H4 (cell line): ENCODE data around the gene MINDY4. TPM values are rescaled to one million over a fixed set of nuclear protein-coding genes. Genes with fewer than 3 reads are reported as not detected.

Experiments
- DNase-seq: peaks from one replicate; pipeline ENCODE4 v3.0.0-alpha.2; 2015; ENCODE audit warnings: low spot score
- total RNA-seq: library from RNA; depleted of rRNA; stranded (reverse); fragments of >200 nt; shearing (Covaris generic); gene quantifications from 2 replicates; pipeline ENCODE4 v1.2.3, GENCODE V29; 2014; rRNA removed

Gene MINDY4
- 6.9 and 7.5 TPM in 2 replicates for total RNA-seq

DNA sequence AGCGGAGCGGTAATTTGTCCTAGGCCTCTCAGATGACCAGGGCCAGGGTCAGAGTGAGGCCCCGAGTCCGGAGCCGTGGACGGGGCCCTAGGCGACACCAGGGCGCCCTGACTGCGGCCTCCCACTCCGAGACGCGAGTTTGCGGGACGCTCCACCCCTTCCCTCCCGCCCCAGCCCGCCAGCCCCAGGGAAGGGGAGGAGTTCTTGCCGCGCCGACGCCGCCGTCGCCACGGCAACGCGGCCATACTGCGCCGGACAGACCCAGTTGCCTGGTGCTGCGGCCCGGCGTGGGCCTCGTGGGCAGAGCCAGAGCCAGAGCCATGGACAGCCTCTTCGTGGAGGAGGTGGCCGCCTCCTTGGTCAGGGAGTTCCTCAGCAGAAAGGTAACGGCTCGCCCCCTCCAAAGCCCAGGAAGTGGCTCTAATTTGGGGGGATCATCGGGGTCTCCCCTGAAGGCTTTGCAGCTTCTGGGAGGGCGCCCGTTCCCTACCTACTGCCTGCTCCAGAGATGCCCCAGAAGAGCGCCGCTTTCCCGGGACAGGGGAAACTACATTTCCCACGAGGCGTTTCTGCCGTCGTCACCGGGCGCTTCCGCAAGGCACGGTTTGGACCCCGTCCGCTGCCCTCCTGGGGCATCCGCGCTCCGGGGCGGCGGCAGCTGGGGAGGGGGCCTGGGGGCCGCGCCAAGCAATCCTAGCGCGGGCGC, at the start of gene MINDY4:
TSS of gene MINDY4 (plus strand) at position 244 of the 706 bp plus-strand sequence. CDS start at position 321, 77 bp downstream.
- DNase-seq: peak; percentile 87

DNA sequence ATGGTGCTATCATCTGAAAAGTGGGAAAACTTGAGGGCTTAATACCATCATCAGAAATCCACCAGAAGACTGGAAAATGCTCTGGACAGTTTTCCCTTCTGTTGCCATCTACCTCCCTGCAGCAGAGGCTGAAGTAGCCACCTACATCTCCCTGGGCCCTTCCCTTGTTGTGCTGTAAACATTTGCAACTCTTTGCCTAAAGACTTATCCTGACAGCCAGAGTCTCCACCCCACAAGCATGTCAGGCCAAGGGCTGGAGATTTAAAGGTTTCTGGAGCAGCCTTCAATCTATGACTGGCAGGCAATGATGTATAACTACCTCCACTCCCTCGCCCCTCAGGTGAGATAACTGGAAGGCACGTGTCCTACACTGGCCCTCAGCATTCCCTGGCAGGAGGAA, 49.0 kb upstream of the MINDY4 start:
- DNase-seq: no peak

DNA sequence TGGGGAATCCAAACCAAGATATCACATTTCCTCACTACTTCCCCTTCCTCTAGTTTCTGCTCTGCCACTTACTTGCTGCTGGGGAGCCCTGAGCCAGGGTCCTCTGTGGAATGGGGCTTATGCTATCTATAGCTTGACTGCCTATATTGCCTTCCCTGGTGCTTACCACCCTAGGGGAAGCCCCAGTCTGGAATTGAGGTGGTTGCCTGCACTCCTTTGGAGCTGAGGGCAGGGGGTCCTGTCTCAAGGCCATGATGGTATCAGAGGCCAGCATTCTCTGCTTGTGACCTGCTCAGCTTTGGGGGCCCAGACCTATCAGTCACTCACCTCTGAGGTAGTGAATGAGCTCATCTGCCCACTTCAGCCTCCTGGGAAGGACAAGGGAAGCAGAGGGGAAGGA, 48.5 kb upstream of the MINDY4 start:
- DNase-seq: no peak

DNA sequence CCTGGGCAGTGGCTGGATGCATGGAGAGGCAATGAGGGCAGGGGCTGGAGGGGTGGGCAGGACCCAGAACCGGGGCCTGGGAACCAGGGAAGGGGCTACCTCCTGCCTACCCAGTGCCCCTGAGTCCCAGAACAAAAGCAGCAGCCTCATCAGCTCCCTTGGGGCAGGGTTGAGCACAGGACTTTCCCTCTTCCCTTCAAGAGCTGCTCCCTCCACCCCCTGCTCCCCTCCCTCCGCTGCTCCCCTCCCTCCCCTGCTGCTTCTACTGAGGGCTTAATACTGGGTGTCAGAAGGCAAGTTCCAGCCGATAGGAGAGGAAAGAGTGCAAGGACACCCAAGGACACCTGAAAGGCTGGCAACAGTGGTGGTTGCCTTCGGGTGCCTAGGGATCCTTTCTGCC, 47.4 kb upstream of the MINDY4 start:
- DNase-seq: no peak

DNA sequence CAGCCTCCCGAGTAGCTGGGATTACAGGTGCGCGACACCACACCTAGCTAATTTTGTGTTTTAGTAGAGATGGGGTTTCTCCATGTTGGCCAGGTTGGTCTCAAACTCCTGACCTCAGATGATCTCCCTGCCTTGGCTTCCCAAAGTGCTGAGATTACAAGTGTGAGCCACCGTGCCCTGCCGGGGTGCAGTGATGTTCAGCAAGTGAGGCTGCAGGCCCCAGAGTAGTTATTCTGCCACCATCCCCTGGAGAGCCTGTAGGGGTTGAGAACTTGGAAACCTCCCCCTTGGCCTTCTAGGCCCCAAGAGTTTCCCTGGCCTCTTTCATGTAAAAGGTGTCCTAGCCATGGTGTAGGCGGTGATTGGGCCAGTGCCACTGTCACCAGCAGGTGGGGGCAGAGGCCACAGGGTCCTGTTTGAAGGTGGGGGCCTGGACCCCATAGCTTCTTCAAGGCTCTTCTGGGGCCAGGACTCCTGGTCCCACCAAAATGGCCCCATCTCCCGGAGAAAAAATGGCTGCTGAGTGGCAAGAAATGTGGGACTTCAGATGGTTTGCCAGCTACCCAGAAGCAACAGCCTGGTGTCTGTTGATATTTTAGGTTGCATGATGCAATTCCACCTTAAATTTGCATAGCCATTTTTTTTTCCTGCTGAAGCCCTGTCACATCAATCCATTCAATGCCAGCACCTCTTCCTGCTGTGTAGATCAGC, 44.8 kb upstream of the MINDY4 start:
- DNase-seq: no peak

DNA sequence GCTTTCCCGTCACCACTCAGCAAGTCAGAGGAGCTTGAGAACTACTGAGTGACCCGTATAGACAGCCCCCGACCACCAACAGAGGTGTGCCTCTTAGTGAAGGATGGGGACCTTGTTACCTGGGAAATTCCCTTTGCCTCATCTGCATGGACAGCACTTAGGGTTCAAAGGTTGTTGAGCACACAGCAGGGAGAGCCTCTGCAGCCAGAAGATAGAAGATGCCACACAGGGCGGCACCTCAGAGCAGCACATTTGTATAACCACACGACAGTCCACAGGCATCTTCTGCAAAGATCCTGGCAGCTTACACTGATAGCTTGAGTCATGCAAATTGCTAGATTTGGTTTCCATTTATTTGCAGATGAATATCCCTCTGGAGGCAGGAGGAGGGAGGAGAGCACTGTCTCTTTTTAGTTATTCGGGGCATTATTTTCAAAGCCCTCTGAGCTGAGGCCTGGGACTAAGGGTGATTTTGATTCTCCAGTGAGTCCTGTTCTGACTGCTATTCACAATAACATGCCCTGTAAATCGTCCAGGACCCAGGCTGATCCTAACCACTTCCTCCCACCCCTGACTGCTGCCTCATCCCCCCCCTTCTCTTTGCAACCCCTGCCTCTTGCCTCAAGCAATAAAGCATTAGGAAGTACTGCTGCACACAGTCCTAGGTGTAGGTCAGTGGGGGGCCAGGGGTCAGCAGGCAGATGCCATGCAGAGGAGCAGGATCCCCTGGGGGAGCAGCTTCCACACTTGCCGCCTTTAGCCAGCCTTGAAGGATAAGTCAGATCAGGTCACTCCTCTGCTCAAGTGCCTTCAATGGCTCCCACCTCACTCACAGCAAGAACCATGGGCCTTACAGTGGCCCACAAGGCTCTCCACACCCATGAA, 43.9 kb upstream of the MINDY4 start:
- no peak for DNase-seq

DNA sequence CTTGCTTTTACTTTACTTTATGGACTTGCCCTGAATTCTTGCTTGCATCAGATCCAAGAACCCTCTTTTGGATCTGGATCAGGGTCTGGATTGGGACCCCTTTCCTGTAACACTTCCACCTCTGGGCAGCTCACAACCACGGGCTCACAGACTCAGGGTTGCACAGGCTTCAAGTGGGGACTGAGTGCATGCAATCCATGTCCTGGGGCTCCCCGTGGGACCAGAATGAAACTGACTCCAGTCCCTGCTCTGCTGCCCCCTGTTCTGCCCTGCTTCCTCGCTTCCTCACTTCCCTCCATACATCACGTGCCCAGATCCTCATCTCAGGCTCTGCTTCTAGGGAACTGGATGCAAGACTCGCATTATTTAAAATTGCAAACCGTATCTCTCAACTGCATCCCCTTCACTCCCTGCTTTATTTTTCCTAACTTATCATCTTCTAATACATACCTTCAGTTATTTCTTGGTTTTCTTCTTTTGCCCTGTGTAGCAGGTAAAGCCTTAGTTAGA, 42.6 kb upstream of the MINDY4 start:
- no peak for DNase-seq

DNA sequence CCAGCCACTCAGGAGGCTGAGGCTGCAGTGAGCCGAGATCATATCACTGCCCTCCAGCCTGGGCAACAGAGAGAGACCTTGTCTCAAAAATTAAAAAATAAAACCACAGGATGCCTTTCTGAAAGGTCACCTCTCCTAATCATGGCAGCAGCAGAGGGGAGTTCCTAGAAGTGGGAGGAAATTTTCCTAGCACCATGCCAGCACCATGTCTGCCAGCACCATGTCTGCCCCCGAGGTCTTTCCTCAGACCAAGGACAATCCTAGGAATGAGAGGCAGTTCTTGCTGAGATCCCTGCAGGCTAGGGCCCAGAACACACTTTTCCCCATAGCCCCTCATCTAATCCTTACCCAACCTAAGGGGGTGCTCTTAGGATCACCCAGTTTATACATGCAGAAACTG, 41.6 kb upstream of the MINDY4 start:
- no peak for DNase-seq

DNA sequence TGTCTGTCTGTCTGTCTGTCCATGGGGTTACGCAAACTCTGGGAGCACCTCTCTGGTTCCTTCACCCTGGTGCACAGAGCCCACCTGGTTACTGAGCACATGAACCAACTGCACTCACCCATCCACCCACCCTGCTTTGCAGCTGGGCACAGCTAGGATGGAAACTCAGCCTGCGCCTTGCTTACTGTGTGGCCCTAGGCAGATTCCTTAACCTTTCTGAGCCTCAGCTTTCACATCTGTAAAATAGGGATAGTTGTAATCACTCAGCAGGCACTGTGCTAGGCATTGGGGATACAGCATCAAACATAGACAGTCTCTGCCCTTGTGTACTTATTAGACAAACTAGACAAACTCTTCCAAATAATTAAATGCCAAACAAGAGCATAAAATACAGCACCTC, 41.1 kb upstream of the MINDY4 start:
- DNase-seq: no peak

DNA sequence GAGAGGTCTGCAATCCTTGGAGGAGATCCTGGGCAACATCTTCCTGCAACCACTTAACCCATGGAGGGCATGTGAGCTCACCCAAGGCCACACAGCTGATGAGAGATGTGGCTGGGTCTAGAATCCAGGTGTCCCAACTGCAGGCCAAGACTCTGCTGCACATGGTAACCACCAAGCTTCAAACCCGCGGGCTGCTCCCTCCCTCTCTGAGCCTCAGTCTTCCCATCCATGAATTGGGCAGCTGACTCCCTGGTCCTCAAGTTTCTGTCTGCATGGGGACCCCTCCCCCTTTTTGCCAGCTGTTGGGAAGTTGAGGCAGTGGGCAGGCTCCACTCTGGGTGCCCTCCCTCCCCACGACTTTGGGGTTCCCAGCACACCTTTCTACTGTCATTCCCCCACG, 40.2 kb upstream of the MINDY4 start:
- DNase-seq: no peak

DNA sequence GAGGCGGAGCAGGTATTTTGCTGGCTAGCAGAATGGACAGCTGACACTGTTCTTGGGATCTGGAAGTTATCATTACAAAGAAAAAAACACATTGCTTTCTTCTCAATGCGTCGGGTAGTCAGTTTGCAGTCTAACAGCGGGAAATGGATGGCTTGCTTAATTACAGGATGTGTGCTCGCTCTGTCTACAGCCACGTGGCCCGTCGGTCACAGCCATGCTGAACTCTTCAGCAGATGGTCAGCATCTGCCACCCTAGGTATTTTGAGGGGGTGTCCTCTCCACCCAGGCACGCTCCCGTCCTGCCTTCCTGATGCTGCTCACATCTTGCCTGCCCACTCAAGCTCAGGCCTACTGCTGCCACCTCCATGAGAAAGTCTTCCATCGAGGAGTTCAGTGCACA, 39.6 kb upstream of the MINDY4 start:
- DNase-seq: no peak

DNA sequence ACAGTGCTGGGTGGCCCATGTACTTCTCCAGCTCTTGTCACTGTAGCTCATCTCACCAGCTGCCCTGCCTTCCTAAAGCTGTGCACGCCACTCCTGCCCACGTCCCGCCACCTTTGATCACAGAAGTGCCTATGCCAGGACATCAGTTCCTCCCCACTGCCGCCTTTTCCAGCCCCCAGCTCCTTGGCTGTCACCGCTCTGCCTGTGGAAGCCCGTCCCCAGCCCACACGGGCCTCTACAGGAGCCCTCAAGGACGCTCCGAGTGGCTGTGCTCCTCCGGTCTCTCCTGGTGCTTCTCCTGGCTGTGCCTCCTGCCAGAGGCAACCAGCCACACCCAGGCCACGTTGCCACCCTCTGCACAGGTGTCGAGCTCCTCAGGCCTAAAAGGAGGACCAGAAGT, 38.6 kb upstream of the MINDY4 start:
- no peak for DNase-seq

DNA sequence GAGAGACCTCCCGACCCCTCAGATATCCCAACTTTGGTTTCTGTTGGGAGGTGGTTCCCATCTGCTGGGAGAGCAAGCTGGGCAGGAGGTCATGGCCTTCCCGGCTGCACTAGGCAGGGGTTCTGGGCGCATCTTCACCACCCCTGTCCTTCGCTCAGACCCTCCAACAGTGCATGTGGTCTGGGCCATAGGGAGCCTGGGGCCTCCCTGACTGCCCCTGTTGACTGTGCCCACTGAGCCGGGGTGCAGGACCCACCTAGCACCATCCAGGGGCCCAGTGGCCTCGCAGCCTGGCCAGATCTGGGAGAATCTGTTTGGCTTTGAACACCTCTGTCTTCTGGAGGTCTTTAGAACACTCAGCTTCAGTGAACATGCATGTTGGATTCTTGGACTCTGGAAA, 38.0 kb upstream of the MINDY4 start:
- no peak for DNase-seq

DNA sequence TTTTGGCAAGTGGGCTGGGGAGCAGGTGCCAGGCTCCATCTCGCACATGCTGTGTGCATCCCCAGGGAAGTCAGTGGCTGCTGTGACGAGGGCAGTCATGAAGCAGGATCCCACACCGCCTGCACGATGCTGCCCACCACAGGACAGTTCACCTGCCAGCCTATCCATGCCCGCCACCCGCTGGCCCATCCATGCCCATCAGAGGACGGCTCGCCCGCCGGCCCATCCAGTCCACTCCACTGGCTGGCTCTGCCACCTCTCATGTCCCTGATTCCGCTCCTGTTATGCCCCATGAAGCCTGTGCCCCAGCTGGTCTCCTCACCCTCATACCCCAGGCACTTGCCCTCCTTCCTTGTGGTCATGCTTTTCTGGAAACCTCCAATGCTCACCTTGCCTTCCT, 37.5 kb upstream of the MINDY4 start:
- no peak for DNase-seq

DNA sequence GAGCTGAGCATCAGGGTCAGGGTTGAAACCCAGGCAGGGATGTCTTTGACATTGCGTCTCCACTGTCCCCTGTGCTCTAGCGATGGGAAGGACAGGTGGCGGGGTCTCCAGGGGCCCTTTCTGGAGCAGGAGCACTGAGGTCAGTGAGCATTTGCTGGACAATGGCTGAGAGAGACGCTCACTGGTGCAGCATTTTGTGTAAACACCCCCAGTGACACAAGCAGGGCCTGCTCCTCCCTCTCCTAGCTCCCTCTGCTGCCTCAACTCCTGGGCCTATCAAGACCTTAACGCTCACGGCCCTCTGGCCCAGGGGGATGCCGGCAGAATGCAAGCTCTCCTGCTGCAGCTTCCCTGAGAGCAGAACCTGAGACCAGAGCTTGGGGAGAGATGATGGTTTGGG, 36.7 kb upstream of the MINDY4 start:
- DNase-seq: no peak

DNA sequence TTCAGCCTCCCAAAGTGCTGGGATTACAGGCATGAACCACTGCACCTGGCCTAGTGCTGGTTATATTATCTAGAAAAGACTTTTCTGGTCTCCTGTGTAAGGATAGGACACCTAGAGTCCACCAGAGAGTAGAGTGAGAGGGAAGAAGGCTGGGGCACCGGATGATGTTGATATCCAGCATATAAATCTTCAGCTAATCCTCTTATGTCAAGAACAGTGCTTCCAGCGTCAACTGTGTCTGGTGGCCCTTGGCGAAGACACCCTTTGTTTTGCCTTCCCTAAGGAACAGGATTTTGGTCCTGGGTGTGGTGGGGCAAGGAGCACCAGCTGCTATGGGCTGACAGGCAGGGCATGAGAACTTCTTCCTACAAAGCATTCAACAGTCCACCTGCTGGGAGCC, 35.6 kb upstream of the MINDY4 start:
- DNase-seq: no peak

DNA sequence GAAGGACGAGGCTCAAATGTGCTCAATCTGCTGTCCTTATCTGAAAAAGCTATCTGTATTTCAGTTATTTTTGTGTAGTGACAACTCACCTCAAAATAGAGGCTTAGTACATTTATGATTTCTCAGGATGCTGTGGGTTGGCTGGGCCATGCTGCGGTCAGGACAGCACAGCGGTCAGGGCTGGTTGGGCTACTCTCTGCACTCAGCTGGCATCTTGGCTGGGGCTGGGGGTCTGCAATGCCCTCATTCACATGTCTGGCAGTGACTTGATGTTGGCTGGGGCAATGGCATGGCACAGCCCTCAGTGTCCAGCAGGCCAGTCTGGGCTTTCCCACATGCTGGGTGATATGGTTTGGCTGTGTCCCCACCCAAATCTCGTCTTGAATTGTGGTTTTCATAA, 34.9 kb upstream of the MINDY4 start:
- no peak for DNase-seq

DNA sequence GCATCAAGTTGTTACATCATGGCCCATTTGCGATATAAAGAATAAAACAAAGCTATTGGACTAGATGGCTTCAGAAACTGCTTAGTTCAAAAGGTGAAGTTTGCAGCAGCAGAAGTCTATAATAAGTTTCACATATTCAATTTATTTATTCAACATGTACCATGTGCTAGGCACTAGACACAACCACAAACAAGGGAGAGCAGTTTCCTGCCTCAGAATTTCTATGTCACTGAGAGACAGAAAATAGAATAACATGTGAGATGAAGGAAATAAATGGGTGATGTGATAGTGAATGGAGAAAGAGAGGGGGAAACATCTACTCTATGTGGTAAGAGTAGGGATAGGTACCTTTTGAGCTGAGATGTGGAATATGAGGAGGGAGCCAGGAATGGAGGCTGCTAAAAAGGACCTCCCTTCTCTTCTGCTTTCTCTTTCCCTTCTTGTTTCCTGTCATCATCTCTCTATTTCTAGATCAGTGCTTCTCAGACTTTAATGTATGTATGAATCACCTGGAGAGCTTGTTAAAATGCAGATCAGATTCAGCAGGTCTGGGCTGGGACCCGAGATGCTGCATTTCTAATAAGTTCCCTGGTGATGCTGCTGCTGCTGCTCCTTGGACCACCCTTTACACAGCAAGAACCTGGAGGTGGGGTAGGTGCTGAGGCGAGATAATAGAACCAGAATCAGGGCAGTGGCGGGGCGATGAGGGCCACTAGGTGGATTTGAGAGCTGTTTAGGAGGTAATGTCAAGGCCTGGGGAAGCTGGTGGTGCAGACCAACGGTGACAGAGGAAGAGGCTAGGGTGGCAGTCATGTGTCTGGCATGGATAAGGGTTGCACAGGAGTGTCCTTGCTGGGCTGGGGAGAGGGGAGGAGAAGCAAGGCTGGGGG, 32.9 kb upstream of the MINDY4 start:
- DNase-seq: no peak

DNA sequence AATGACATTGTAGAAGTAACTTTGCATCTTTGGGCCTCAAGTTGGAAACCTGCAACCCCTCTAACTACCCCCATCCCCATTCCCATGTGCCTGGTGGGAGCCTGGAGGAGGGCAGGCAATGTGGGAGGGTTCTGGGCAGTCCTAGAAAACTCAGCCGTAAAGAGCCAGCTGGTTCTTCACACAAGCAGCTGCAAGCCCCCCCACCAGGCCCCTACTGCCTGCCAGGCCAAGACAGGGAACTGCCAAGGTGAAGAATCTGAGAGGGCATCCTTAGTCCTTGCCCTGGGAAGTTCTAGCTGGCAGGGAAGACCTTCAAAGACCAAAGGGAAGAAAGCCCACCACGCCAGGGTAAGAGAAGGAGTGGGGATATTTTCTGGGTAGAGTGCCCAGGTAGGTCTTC, 31.5 kb upstream of the MINDY4 start:
- DNase-seq: no peak

DNA sequence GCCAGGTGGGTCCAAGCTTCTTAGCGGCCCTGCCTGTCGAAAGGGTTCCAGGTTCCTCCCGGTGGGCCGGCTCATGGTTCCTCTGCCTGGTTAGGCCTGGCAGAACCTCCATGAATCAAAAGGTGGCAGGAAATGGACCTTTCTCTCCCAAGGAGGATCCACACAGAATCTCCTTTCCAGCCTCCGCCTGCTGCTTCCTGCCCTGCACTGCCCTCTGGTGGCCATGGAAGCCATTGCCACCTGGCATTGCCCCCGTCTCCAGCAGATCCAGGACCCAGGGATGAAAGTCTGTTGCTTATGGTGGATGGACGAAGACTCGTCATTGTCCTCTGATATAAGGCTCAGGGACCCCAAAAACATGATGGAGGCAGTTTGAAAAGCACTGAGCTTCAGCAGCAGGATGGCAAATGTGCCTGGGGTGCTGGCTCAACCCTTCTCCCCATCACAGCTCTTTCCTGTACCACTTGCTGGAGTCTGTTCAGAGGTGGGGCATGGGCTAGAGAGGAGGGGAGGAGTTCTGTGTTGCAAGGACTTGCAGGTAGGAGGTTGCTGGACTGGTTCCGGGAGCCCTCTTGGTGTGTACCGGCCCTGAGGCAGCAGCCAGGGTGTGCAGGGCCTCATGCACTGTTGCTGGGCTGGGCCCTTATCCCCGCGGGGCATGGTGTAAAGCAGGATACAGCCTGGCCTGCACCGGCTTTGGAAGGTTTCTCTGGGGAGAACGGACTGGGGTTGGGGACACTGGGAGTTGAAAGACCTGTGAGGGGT, 30.6 kb upstream of the MINDY4 start:
- DNase-seq: peak; percentile 79

DNA sequence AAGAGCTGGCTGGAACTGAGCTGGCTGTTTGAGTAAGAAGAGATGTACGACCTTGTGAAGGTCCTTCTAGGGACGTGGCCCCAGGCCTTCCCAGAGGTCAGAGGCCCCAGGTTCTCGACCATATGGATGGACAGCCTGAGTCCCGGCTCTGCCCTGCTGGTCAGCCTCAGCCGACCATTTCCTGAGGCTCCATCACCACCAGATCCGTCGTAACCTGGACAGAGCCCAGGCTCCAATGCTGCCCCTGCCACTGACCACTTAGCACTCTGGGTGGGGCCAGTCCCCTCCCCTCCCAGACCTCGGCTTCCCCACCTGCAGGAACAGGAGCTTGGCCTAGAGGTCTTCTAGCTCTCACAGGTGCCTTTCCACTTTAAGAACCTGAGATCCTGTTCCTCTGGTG, 29.9 kb upstream of the MINDY4 start:
- no peak for DNase-seq
